ENCODE measurements around the gene PRKCH. TPM values are rescaled to one million over a fixed set of nuclear protein-coding genes. Genes with fewer than 3 reads are reported as not detected.

PRKCH gene
- total RNA-seq, 2 experiments from 2014 or later: 0.85 to 2.3 TPM

DNA sequence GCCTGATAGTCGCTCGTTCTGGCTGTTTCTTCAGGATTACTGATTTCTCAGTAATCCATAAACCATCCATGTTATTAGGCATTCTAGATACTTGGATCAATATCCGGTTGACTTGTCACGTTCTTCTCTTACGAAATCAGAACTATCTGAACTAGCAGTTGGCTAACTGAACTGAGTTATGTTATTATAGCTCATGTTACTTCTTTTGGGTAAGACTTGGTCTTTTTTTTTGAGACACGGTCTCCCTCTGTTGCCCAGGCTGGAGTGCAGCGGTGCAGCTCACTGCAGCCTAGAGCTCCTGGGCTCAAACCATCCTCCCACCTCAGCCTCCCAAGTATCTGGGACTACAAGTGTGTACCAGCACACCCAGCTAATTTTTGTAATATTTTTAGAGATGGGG is 178.6 kb downstream of the PRKCH start:
- CTCF ChIA-PET (ENCODE audit: unreplicated experiment): interaction anchor here (0.6 to 3.9 kb wide), 2 partner anchors 21 to 53 kb away, joined by 3 to 16 read pairs; no protein-coding TSS in a partner anchor
- TF ChIP-seq, protein P1, sequence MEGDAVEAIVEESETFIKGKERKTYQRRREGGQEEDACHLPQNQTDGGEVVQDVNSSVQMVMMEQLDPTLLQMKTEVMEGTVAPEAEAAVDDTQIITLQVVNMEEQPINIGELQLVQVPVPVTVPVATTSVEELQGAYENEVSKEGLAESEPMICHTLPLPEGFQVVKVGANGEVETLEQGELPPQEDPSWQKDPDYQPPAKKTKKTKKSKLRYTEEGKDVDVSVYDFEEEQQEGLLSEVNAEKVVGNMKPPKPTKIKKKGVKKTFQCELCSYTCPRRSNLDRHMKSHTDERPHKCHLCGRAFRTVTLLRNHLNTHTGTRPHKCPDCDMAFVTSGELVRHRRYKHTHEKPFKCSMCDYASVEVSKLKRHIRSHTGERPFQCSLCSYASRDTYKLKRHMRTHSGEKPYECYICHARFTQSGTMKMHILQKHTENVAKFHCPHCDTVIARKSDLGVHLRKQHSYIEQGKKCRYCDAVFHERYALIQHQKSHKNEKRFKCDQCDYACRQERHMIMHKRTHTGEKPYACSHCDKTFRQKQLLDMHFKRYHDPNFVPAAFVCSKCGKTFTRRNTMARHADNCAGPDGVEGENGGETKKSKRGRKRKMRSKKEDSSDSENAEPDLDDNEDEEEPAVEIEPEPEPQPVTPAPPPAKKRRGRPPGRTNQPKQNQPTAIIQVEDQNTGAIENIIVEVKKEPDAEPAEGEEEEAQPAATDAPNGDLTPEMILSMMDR (conservative IDR thresholded peaks at IDR 0.05; ENCODE audit: low read length): no peak
- no peak for TF ChIP-seq EZH2phosphoT487 (IDR thresholded peaks at IDR 0.05; ENCODE audit: borderline replicate concordance, low read depth, low read length)

DNA sequence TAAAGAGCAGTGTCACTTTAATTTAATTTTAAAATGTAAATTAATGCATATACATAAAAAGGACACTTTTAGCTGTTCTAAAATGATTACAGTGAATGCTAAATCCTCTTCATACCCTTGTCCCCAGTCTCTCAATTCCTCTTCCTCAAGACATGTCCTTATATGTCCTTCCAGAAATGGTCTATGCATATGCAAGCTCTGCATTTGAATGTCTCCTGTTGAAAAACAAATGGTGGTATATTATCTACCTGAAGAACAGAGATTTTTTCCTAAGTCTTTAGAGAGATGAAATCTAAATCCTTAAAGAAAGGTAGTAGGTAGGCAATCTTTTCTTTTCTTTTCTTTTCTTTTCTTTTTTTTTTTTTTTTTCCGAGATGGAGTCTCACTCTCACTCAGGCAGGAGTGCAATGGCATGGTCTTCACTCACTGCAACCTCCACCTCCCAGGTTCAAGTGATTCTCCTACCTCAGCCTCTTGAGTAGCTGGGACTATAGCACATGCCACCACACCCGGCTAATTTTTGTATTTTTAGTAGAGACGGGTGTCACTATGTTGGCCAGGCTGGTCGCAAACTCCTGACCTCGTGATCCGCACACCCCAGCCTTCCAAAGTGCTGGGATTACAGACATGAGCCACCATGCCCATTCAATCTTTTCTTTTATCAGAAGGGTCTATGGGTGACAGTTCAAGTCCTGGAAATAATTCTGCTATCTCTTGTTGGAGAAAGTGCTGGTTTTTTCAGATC is 180.5 kb downstream of the PRKCH start:
- peak overlapping the region; percentile 75 for H3K4me2 ChIP-seq (ENCODE audit: low read length)
- no peaks in the 10 kb centered on the region; the same call in 1 of the 2 replicates for H3K36me3 ChIP-seq (ENCODE audit: insufficient read depth, low read length)
- peaks cover 86% of the 10 kb centered on the region for H3K4me1 ChIP-seq (ENCODE audit: insufficient read depth, low read length, poor library complexity, severe bottlenecking)
- intact Hi-C loops (cut with micrococcal nuclease; ENCODE audit: unreplicated experiment): loop anchor here (2.0 kb wide), 2 partner anchors 143 to 193 kb away; partner anchors contain the start of gene HIF1A
- BruUV-seq (replicated peaks): no TSS peak
- H2AFZ ChIP-seq (ENCODE audit: low read length): peak overlapping the region; percentile 53
- TF ChIP-seq, protein P1 (conservative IDR thresholded peaks at IDR 0.05; ENCODE audit: low read length): no peak
- no peak for TF ChIP-seq EZH2phosphoT487 (IDR thresholded peaks at IDR 0.05; ENCODE audit: borderline replicate concordance, low read depth, low read length)
- H3K9me2 ChIP-seq (ENCODE audit: insufficient read depth, low read length): no peaks in the 10 kb centered on the region
- peak; percentile 63 for DNase-seq (ENCODE audit: low spot score)
- peak overlapping the region; percentile 99 for H3K27ac ChIP-seq (ENCODE audit: low read depth, low read length, poor library complexity, severe bottlenecking)
- no peaks in the 10 kb centered on the region for H4K20me1 ChIP-seq (ENCODE audit: insufficient read depth, low read length)
- peak overlapping the region; percentile 52 for H3K4me3 ChIP-seq (ENCODE audit: low read depth, low read length, poor library complexity, severe bottlenecking)
- CTCF ChIA-PET (ENCODE audit: unreplicated experiment): interaction anchor here (1.9 to 3.9 kb wide), 3 partner anchors 11 to 23 kb away, joined by 5 to 16 read pairs (median 10); no protein-coding TSS in a partner anchor
- H3K79me2 ChIP-seq (ENCODE audit: insufficient read depth, low read depth, low read length): no peaks in the 10 kb centered on the region
- H3K9me3 ChIP-seq (ENCODE audit: low read length): peaks cover 9% of the 10 kb centered on the region; the same call in 1 of the 2 replicates
- POLR2A ChIA-PET: interaction anchor here (0.6 to 17.0 kb wide), 25 partner anchors 11 to 1989 kb away, joined by 3 to 333 read pairs (median 5); partner anchors contain the start of genes HIF1A and SNAPC1

More for the DNA sequence above, 178.6 kb downstream of the PRKCH start:
- H3K4me1 ChIP-seq (ENCODE audit: insufficient read depth, low read length, poor library complexity, severe bottlenecking): peaks cover 74% of the 10 kb centered on the region
- H3K27ac ChIP-seq (ENCODE audit: low read depth, low read length, poor library complexity, severe bottlenecking): no peak overlapping the region
- H3K36me3 ChIP-seq (ENCODE audit: insufficient read depth, low read length): no peaks in the 10 kb centered on the region; the same call in 1 of the 2 replicates
- POLR2A ChIA-PET: interaction anchor here (0.6 to 17.0 kb wide), 10 partner anchors 9 to 262 kb away, joined by 3 to 333 read pairs (median 4); no protein-coding TSS in a partner anchor
- no peak for DNase-seq (ENCODE audit: low spot score)
- intact Hi-C loops (cut with micrococcal nuclease; ENCODE audit: unreplicated experiment): no loop called here
- H3K79me2 ChIP-seq (ENCODE audit: insufficient read depth, low read depth, low read length): no peaks in the 10 kb centered on the region
- H3K4me2 ChIP-seq (ENCODE audit: low read length): peak overlapping the region; percentile 30
- peaks cover 9% of the 10 kb centered on the region; the same call in 1 of the 2 replicates for H3K9me3 ChIP-seq (ENCODE audit: low read length)
- no TSS peak for BruUV-seq (replicated peaks)
- H2AFZ ChIP-seq (ENCODE audit: low read length): peak overlapping the region; percentile 80; the same call in 1 of the 2 replicates
- H4K20me1 ChIP-seq (ENCODE audit: insufficient read depth, low read length): no peaks in the 10 kb centered on the region
- H3K4me3 ChIP-seq (ENCODE audit: low read depth, low read length, poor library complexity, severe bottlenecking): no peak overlapping the region
- H3K9me2 ChIP-seq (ENCODE audit: insufficient read depth, low read length): no peaks in the 10 kb centered on the region
